Measurements from ENCODE around the gene CLCN2.

DNA sequence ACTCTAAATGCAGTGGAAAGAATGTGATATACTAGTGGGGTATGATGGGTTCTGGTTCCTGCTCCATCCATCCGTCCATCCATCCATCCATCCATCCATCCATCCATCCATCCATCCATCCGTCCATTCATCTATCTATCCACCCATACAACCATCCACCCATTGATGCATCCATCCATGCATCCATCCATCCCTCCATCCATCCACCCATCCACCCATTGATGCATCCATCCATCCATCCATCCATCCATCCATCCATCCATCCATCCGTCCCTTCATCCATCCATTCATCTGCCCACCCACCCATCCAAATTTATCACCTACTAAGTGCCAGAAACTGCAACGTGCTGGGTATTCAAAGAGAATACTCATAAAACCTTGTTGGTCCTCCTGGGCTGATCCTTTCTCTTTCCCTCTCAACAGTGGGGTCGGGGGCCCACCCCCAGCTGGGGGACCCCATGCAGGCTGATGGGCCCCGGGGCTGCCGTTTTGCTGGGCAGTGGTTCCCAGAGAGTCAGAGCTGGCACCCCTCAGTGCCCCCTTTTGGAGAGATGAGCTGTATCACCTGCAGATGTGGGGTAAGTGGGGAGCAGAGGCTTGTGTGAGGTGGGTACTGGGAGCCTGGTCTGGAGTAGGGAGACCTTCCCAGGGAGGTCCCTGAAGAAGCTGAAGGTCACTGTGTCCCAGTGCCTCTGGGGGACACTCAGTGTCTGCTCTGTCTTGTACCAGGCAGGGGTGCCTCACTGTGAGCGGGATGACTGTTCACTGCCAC, 26.9 kb upstream of the CLCN2 start:
- TF ChIP-seq CTCF (IDR thresholded peaks at IDR 0.05 in 8 of 11, conservative IDR thresholded peaks at IDR 0.05 in 3 of 11) (no peak), POLR2AphosphoS5 (IDR thresholded peaks at IDR 0.05) (no peak)

Data from spleen (tissue), 7 donors.